ENCODE measurements around the gene IL10RA.

Gene IL10RA

GRCh38 chr11:117993988-117994745, 8.0 kb downstream of the IL10RA start:
- no peak for DNase-seq

GRCh38 chr11:117995472-117995871, 9.3 kb downstream of the IL10RA start:
- no peak for DNase-seq

GRCh38 chr11:117996058-117996457, 9.9 kb downstream of the IL10RA start:
- no peak for DNase-seq

GRCh38 chr11:117997406-117997805, 11.2 kb downstream of the IL10RA start:
- no peak for DNase-seq

- DNase-seq, result no peak
Measured at GRCh38 chr11:117997823-117998579, 11.8 kb downstream of the IL10RA start.

GRCh38 chr11:117998664-117999353, 12.6 kb downstream of the IL10RA start:
- no peak for DNase-seq

GRCh38 chr11:117999354-117999993, 13.3 kb downstream of the IL10RA start:
- no peak for DNase-seq

- no peak for DNase-seq
Measured at GRCh38 chr11:118000067-118000849, 14.1 kb downstream of the IL10RA start.

GRCh38 chr11:118000850-118001228, 14.6 kb downstream of the IL10RA start:
- no peak for DNase-seq

- peak in 1 of 2 donors; percentile 58 for DNase-seq
Measured at GRCh38 chr11:118001494-118001971, 15.3 kb downstream of the IL10RA start.

GRCh38 chr11:118002010-118002540, 15.9 kb downstream of the IL10RA start:
- DNase-seq, result peak in 1 of 2 donors; percentile 43

- peak; percentile 48 to 58 for DNase-seq
Measured at GRCh38 chr11:118002541-118003423, 16.6 kb downstream of the IL10RA start.

GRCh38 chr11:118003456-118003855, 17.3 kb downstream of the IL10RA start:
- no peak for DNase-seq

- DNase-seq, result no peak
Measured at GRCh38 chr11:118004543-118005223, 18.5 kb downstream of the IL10RA start.

GRCh38 chr11:118005224-118006152, 19.3 kb downstream of the IL10RA start:
- DNase-seq, result no peak

- no peak for DNase-seq
Measured at GRCh38 chr11:118006153-118006534, 19.9 kb downstream of the IL10RA start.

GRCh38 chr11:118007040-118007439, 20.8 kb downstream of the IL10RA start:
- no peak for DNase-seq

GRCh38 chr11:118007563-118008270, 21.5 kb downstream of the IL10RA start:
- peak; percentile 58 to 63 for DNase-seq

All from CD4-positive, alpha-beta T cell treated with Interleukin-1 beta for 1 hour (primary cell).